SK-N-SH (cell line): ENCODE measurements around the gene TUBB3. TPM values are rescaled to one million over a fixed set of nuclear protein-coding genes. Genes with fewer than 3 reads are reported as not detected.

Experiments
- CTCF ChIA-PET: fragments of 300-600, 350-600 bp; formaldehyde crosslinking; extraction: SDS; loops from one replicate; lab custom pipeline; 2021; lab: Yijun Ruan, JAX
- POLR2A ChIA-PET: fragments of 350-600 bp; sonication (Branson Sonifier 250); formaldehyde crosslinking; extraction: SDS; loops from one replicate; lab custom pipeline; 2020; ENCODE audit warnings: antibody characterized with exemption, inconsistent platforms; lab: Yijun Ruan, JAX
- DNase-seq: peaks from one replicate; pipeline ENCODE4 v3.0.0; 2012
- H2AFZ ChIP-seq: fragments of 200-600 bp; sonication (generic); 2 replicates; pipeline ENCODE4 v1.8.1; 2016; ENCODE audit warnings: antibody characterized with exemption, mild to moderate bottlenecking, low read depth
- H3F3A ChIP-seq: fragments of 200-600 bp; sonication (generic); replicated peaks from 2 replicates; pipeline ENCODE3; 2016; ENCODE audit warnings: antibody characterized with exemption, mild to moderate bottlenecking; ENCODE audit not compliant: insufficient read depth
- H3K27ac ChIP-seq, 2 experiments: fragments of 200-500 bp in 1 of 2; fragments of 200-600 bp in 1 of 2; sonication (Bioruptor generic) in 1 of 2; sonication (generic), shearing (Covaris generic) in 1 of 2; 2 replicates each; pipeline versions ENCODE4 v1.5.1 to v1.6.1; 2014 to 2016; ENCODE audit warnings: low read depth in 2 of 2, inconsistent platforms in 1 of 2, low read length in 1 of 2, mild to moderate bottlenecking in 1 of 2, mixed read lengths in 1 of 2
- H3K27me3 ChIP-seq: fragments of 200-600 bp; sonication (generic), shearing (Covaris generic); 2 replicates; pipeline ENCODE4 v1.6.1; 2016; ENCODE audit warnings: mixed run types; ENCODE audit not compliant: insufficient read depth
- H3K36me3 ChIP-seq, 2 experiments: fragments of 200-500 bp in 1 of 2; fragments of 200-600 bp in 1 of 2; sonication (Bioruptor generic) in 1 of 2; sonication (generic) in 1 of 2; replicated peaks in 1 of 2; 2 replicates each; pipeline versions ENCODE3 to v1.5.1; 2014 to 2016; ENCODE audit warnings: low read length in 1 of 2, mild to moderate bottlenecking in 1 of 2; ENCODE audit not compliant: insufficient read depth in 2 of 2, control insufficient read depth in 1 of 2
- H3K4me1 ChIP-seq, 2 experiments: fragments of 200-500 bp in 1 of 2; fragments of 200-600 bp in 1 of 2; sonication (Bioruptor generic) in 1 of 2; sonication (generic), shearing (Covaris generic) in 1 of 2; 2 replicates each; pipeline versions ENCODE4 v1.5.1 to v1.6.1; 2014 to 2016; ENCODE audit warnings: low read depth in 1 of 2, low read length in 1 of 2, mixed run types in 1 of 2; ENCODE audit not compliant: insufficient read depth in 2 of 2, control insufficient read depth in 1 of 2
- H3K4me2 ChIP-seq: fragments of 200-600 bp; sonication (generic), shearing (Covaris generic); 2 replicates; pipeline ENCODE4 v1.6.1; 2017; ENCODE audit warnings: mixed run types
- H3K4me3 ChIP-seq, 2 experiments: fragments of 200-500 bp in 1 of 2; fragments of 200-600 bp in 1 of 2; sonication (Bioruptor generic) in 1 of 2; sonication (generic), shearing (Covaris generic) in 1 of 2; 2 replicates each; pipeline versions ENCODE4 v1.5.1 to v1.8.1; 2014 to 2016; ENCODE audit warnings: low read depth in 2 of 2, inconsistent platforms in 1 of 2, low read length in 1 of 2, mild to moderate bottlenecking in 1 of 2, mixed read lengths in 1 of 2, moderate library complexity in 1 of 2
- H3K79me2 ChIP-seq: fragments of 200-600 bp; sonication (generic); 2 replicates; pipeline ENCODE4 v1.8.1; 2017; ENCODE audit warnings: mild to moderate bottlenecking; ENCODE audit not compliant: insufficient read depth
- H3K9ac ChIP-seq: fragments of 200-600 bp; sonication (generic); 2 replicates; pipeline ENCODE4 v1.6.1; 2017; ENCODE audit warnings: mixed run types
- H3K9me2 ChIP-seq: fragments of 200-600 bp; sonication (generic); 2 replicates; pipeline ENCODE4 v1.6.1; 2017; ENCODE audit warnings: mixed run types
- H3K9me3 ChIP-seq: fragments of 200-600 bp; sonication (generic); 2 replicates; pipeline ENCODE4 v1.6.1; 2017; ENCODE audit warnings: mixed run types, mild to moderate bottlenecking, moderate library complexity
- H4K20me1 ChIP-seq: fragments of 200-600 bp; sonication (generic); 2 replicates; pipeline ENCODE4 v1.6.1; 2017; ENCODE audit warnings: mild to moderate bottlenecking, mixed run types; ENCODE audit not compliant: insufficient read depth
- CTCF ChIP-seq: fragments of 200-600 bp; sonication (generic); IDR thresholded peaks from 2 replicates; pipeline ENCODE4 v1.6.1; 2017; ENCODE audit warnings: antibody characterized with exemption, mild to moderate bottlenecking, moderate library complexity
- ELF1 ChIP-seq: IDR thresholded peaks from 2 replicates; pipeline ENCODE4 v1.4.0; 2012
- EP300 ChIP-seq, 2 experiments: IDR thresholded peaks; 2 replicates each; pipeline versions ENCODE4 v1.4.0 to v1.6.1; 2012; ENCODE audit warnings: borderline replicate concordance in 1 of 2, low read depth in 1 of 2, low read length in 1 of 2
- FOXM1 ChIP-seq: IDR thresholded peaks from 2 replicates; pipeline ENCODE4 v1.4.0; 2012; ENCODE audit warnings: low read depth, mild to moderate bottlenecking
- GABPA ChIP-seq: IDR thresholded peaks from 2 replicates; pipeline ENCODE4 v1.4.0; 2012; ENCODE audit warnings: low read depth, mild to moderate bottlenecking
- GATA2 ChIP-seq: sonication (generic); formaldehyde crosslinking; IDR thresholded peaks from 2 replicates; pipeline ENCODE4 v1.5.0; 2020; ENCODE audit warnings: mild to moderate bottlenecking, missing genetic modification reagents
- NFIC ChIP-seq: IDR thresholded peaks from 2 replicates; pipeline ENCODE4 v1.4.0; 2012; ENCODE audit warnings: borderline replicate concordance
- PBX3 ChIP-seq: IDR thresholded peaks from 2 replicates; pipeline ENCODE4; 2012
- RXRA ChIP-seq: IDR thresholded peaks from 2 replicates; pipeline ENCODE4 v1.4.0; 2012; ENCODE audit warnings: low read depth, mild to moderate bottlenecking, borderline replicate concordance
- YY1 ChIP-seq: IDR thresholded peaks from 2 replicates; pipeline ENCODE4 v1.4.0; 2012; ENCODE audit warnings: low read depth, mild to moderate bottlenecking
- ZBTB33 ChIP-seq: IDR thresholded peaks from 2 replicates; pipeline ENCODE4 v1.4.0; 2012; ENCODE audit warnings: low read depth, borderline replicate concordance
- WGBS: methylation state at CpG from one replicate; pipeline ENCODE4 v1.1.6; 2017; ENCODE audit warnings: low lambda C conversion rate; 5-methylcytosine and 5-hydroxymethylcytosine counted together
- polyA plus RNA-seq, 3 experiments: library from polyadenylated mRNA; depleted of rRNA; stranded (reverse); fragments of >200 nt; gene quantifications; 2 replicates each; pipeline ENCODE4 v1.2.3, GENCODE V29; 2012
- TF ChIP-seq, protein P1 (sequence below): IDR thresholded peaks from 2 replicates; pipeline ENCODE4 v1.4.0; 2012; ENCODE audit warnings: low read depth

TUBB3 gene
- polyA plus RNA-seq, 1 of the 3 experiments (the other 2 are of a cell fraction) = 428 TPM

DNA sequence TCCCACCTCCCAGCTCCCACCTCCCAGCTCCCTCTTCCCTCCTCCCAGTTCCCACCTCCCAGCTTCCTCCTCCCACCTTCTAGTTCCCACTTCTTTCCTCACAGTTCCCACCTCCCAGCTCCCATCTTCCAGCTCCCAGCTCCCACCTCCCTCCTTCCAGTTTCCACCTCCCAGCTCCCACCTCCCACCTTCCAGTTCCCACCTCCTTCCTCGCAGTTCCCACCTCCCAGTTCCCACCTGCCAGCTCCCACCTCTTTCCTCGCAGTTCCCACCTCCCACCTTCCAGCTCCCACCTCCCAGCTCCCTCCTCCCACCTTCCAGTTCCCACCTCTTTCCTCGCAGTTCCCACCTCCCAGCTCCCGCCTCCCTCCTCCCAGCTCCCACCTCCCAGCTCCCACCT, 14.9 kb upstream of the TUBB3 start:
- no peak overlapping the region for H3K9ac ChIP-seq
- H2AFZ ChIP-seq = no peak overlapping the region
- no peak overlapping the region for H3K4me3 ChIP-seq
- H3K27me3 ChIP-seq = no peaks in the 10 kb centered on the region
- H3K9me3 ChIP-seq = no peaks in the 10 kb centered on the region
- H3F3A ChIP-seq = peaks cover 13% of the 10 kb centered on the region
- H4K20me1 ChIP-seq = no peaks in the 10 kb centered on the region
- no peak overlapping the region for H3K4me2 ChIP-seq
- no peak overlapping the region for H3K27ac ChIP-seq
- peaks cover 16 to 56% of the 10 kb centered on the region in 2 experiments for H3K36me3 ChIP-seq
- CTCF ChIA-PET = interaction anchor here (0.6 to 7.0 kb wide), 8 partner anchors 10 to 208 kb away, joined by 3 to 53 read pairs (median 5); partner anchors contain the start of genes MC1R and TUBB3
- no peaks in the 10 kb centered on the region for H3K79me2 ChIP-seq
- H3K9me2 ChIP-seq = no peaks in the 10 kb centered on the region
- H3K4me1 ChIP-seq = peaks cover 0 to 3% of the 10 kb centered on the region in 2 experiments; a peak in 1 of 4 replicates
- POLR2A ChIA-PET = interaction anchor here (0.6 to 2.5 kb wide), 5 partner anchors 10 to 79 kb away, joined by 3 to 14 read pairs (median 5); partner anchors contain the start of genes MC1R, TCF25 and TUBB3
- WGBS = 87% methylated on average over 4 of the region's 4 CpGs
- no peak for DNase-seq
- TF ChIP-seq PBX3 = no peak
- no peak for TF ChIP-seq EP300 (IDR thresholded peaks at IDR 0.05; ENCODE audit: borderline replicate concordance in 1 of 2, low read depth in 1 of 2, low read length in 1 of 2)
- TF ChIP-seq NFIC = no peak
- TF ChIP-seq ELF1 = no peak
- no peak for TF ChIP-seq GATA2
- TF ChIP-seq ZBTB33 = no peak
- TF ChIP-seq GABPA = no peak
- no peak for TF ChIP-seq RXRA
- TF ChIP-seq, protein P1, sequence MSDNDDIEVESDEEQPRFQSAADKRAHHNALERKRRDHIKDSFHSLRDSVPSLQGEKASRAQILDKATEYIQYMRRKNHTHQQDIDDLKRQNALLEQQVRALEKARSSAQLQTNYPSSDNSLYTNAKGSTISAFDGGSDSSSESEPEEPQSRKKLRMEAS = no peak
- TF ChIP-seq FOXM1 = no peak
- no peak for TF ChIP-seq YY1
- TF ChIP-seq CTCF = no peak
- TF ChIP-seq, all 33 proteins: peak for 0
